Esophagus squamous epithelium (tissue), 4 donors: ENCODE data around the gene SPSB3.

ENCODE experiments used
- POLR2A ChIP-seq, 4 donors: fragments of 450-650 bp; IDR thresholded peaks; one replicate each; pipeline ENCODE4 v1.6.1; 2017; ENCODE audit warnings: antibody characterized with exemption in 4 of 4, mild to moderate bottlenecking in 4 of 4, moderate library complexity in 3 of 4
- TF ChIP-seq, protein P1 (sequence below), 6 experiments: fragments of 450-650 bp in 4 of 6; fragments of 200-600 bp in 2 of 6; sonication (generic) in 2 of 6; IDR thresholded peaks; one replicate each; pipeline ENCODE4 v1.5.1; 2016 to 2019; ENCODE audit warnings: antibody characterized with exemption in 6 of 6, mild to moderate bottlenecking in 4 of 6, moderate library complexity in 4 of 6

DNA sequence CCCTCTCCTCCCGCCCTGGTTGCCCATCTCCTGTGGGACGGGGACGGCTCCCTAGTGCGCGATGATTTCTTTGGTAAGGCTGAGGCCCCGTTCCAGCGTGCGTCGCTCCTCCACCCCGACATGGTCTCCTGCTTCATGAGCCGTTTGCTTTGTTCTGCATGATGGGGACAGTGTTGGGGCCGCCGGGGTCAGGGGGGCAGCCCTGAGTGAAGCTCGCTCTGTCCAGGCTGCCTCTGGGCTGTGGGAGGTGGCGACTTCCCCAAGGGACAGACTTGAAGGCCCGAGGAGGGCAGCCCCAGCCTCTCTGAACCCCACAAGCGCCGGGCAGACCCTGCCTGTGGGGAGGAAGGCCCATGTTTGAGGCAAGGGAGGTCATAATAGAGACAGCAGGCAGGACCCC is 23.4 kb downstream of the SPSB3 start:
- TF ChIP-seq POLR2A (IDR thresholded peaks at IDR 0.05) = no peak
- TF ChIP-seq, protein P1, sequence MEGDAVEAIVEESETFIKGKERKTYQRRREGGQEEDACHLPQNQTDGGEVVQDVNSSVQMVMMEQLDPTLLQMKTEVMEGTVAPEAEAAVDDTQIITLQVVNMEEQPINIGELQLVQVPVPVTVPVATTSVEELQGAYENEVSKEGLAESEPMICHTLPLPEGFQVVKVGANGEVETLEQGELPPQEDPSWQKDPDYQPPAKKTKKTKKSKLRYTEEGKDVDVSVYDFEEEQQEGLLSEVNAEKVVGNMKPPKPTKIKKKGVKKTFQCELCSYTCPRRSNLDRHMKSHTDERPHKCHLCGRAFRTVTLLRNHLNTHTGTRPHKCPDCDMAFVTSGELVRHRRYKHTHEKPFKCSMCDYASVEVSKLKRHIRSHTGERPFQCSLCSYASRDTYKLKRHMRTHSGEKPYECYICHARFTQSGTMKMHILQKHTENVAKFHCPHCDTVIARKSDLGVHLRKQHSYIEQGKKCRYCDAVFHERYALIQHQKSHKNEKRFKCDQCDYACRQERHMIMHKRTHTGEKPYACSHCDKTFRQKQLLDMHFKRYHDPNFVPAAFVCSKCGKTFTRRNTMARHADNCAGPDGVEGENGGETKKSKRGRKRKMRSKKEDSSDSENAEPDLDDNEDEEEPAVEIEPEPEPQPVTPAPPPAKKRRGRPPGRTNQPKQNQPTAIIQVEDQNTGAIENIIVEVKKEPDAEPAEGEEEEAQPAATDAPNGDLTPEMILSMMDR (IDR thresholded peaks at IDR 0.05) = no peak
